ENCODE data around the gene TRHDE.

Gene TRHDE

DNA sequence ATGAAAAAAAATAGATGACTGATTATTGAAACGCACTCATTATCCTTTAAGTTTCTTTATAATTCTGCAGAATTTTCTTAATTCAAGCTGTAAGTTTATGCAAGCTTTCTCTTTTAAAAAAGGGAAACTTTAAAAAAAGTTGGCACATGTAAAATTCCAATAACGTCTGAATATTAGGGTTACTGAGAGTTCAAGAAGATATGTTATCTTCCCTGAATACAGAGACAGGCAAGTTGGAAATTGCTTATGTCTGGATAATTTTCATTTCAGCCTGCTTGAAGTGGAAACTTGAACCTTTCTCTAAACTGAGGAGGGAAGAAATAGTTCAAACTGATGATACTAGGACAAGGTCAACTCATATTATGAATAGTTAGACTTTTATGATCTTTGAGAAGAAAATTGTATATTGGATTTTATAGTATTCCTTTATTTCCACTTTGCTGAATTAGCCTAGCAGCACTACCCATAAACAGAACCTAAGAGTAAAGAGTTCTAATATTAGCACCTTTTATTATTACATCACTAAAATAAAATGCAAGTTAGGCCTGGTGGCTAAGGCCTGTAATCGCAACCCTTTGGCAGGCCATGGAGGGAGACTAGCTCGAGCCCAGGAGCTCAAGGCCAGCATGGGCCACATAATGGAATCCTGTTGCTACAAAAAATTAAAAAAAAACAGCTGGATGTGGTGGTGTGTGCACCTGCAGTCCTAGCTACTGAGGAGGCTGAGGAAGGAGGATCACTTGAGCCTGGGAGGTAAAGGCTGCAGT lies 288.0 kb downstream of the TRHDE start:
- H3K4me3 ChIP-seq (ENCODE audit: low read depth in 1 of 2, low read length in 2 of 2) = no peak overlapping the region
- H3K36me3 ChIP-seq (ENCODE audit: control insufficient read depth in 1 of 2, insufficient read depth in 2 of 2, low read length in 2 of 2) = no peaks in the 10 kb centered on the region
- H3K27ac ChIP-seq (ENCODE audit: low read depth, low read length) = no peak overlapping the region

DNA sequence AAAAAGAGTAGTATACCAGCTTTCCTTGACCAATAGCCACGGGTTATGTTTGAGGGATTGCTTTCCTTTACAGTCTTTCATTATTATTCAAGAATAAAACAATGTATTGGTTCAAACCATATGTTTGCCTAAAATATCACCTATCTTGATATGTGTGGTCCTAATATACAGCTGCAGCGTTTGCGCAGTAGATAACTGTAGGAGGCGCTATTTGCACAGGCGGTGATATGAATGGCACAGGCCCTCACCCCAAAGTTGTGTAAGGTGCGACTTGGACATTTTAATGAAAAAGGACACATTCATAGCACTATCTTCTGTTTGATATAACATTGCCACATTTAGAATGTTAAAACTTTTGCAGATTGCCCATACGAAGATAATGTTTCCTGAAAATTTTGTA lies 298.4 kb downstream of the TRHDE start:
- Histone ChIP-seq H3K9ac (ENCODE audit: low read depth in 1 of 2, low read length in 2 of 2) (no peak overlapping the region), H3K9me3 (ENCODE audit: control insufficient read depth in 1 of 2, low read length in 2 of 2) (no peaks in the 10 kb centered on the region), H3K4me1 (ENCODE audit: control insufficient read depth in 1 of 2, insufficient read depth in 2 of 2, low read length in 2 of 2) (no peaks in the 10 kb centered on the region), H3K4me3 (ENCODE audit: low read depth in 1 of 2, low read length in 2 of 2) (no peak overlapping the region), H3K27ac (ENCODE audit: low read depth, low read length) (no peak overlapping the region), H3K27me3 (ENCODE audit: control insufficient read depth in 1 of 2, insufficient read depth in 2 of 2, low read length in 2 of 2) (no peaks in the 10 kb centered on the region), H3K36me3 (ENCODE audit: control insufficient read depth in 1 of 2, insufficient read depth in 2 of 2, low read length in 2 of 2) (no peaks in the 10 kb centered on the region)

More for the DNA sequence above, 288.0 kb downstream of the TRHDE start:
- H3K27me3 ChIP-seq (ENCODE audit: control insufficient read depth in 1 of 2, insufficient read depth in 2 of 2, low read length in 2 of 2) = no peaks in the 10 kb centered on the region
- no peak overlapping the region for H3K9ac ChIP-seq (ENCODE audit: low read depth in 1 of 2, low read length in 2 of 2)
- H3K4me1 ChIP-seq (ENCODE audit: control insufficient read depth in 1 of 2, insufficient read depth in 2 of 2, low read length in 2 of 2) = no peaks in the 10 kb centered on the region
- H3K9me3 ChIP-seq (ENCODE audit: control insufficient read depth in 1 of 2, low read length in 2 of 2) = no peaks in the 10 kb centered on the region

DNA sequence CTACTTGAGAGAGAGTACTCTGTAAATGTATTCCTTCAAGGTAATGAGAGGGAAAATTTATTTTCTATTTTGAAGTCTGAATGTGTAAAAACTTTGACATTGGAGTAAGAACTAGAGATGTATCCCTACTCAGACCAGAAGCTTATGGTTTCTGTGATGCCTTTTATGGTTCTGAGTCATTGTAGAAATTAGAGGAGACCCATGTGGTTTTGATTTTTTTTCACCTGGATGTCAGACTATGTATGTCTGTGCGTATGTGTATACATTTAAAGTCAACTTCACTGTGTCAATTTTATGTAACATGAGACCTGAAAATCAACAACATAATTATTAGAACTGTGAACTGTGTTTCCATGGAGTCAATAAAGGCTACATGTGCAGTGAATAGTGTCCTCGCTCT lies 302.0 kb downstream of the TRHDE start:
- Histone ChIP-seq H3K27ac (ENCODE audit: low read depth, low read length) (no peak overlapping the region), H3K4me1 (ENCODE audit: control insufficient read depth in 1 of 2, insufficient read depth in 2 of 2, low read length in 2 of 2) (no peaks in the 10 kb centered on the region)

DNA sequence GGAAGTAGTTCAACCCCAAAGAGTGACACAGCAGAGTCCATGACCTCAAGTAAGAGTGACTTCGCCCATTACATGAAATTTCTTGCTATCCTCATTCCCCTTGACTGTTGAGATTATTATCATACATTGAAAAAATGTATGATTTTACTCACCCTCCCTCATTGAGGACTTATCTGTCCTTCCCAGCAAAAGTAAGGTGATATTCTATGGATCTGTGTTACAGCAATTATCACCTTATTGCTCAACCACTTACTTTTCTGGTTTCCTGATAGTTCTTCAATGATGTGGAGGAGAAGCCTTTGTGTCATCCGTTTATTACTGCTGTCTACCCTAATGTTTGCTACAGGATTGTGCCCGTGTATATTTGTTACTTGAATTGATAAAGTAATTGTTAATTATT lies 306.2 kb downstream of the TRHDE start:
- Histone ChIP-seq H3K9ac (ENCODE audit: low read depth in 1 of 2, low read length in 2 of 2) (no peak overlapping the region), H3K27ac (ENCODE audit: low read depth, low read length) (no peak overlapping the region), H3K27me3 (ENCODE audit: control insufficient read depth in 1 of 2, insufficient read depth in 2 of 2, low read length in 2 of 2) (no peaks in the 10 kb centered on the region), H3K36me3 (ENCODE audit: control insufficient read depth in 1 of 2, insufficient read depth in 2 of 2, low read length in 2 of 2) (no peaks in the 10 kb centered on the region), H3K9me3 (ENCODE audit: control insufficient read depth in 1 of 2, low read length in 2 of 2) (no peaks in the 10 kb centered on the region), H3K4me3 (ENCODE audit: low read depth in 1 of 2, low read length in 2 of 2) (no peak overlapping the region), H3K4me1 (ENCODE audit: control insufficient read depth in 1 of 2, insufficient read depth in 2 of 2, low read length in 2 of 2) (no peaks in the 10 kb centered on the region)

More for the DNA sequence above, 302.0 kb downstream of the TRHDE start:
- H3K9me3 ChIP-seq (ENCODE audit: control insufficient read depth in 1 of 2, low read length in 2 of 2) = no peaks in the 10 kb centered on the region
- H3K9ac ChIP-seq (ENCODE audit: low read depth in 1 of 2, low read length in 2 of 2) = no peak overlapping the region
- H3K4me3 ChIP-seq (ENCODE audit: low read depth in 1 of 2, low read length in 2 of 2) = no peak overlapping the region
- H3K36me3 ChIP-seq (ENCODE audit: control insufficient read depth in 1 of 2, insufficient read depth in 2 of 2, low read length in 2 of 2) = no peaks in the 10 kb centered on the region
- H3K27me3 ChIP-seq (ENCODE audit: control insufficient read depth in 1 of 2, insufficient read depth in 2 of 2, low read length in 2 of 2) = no peaks in the 10 kb centered on the region

DNA sequence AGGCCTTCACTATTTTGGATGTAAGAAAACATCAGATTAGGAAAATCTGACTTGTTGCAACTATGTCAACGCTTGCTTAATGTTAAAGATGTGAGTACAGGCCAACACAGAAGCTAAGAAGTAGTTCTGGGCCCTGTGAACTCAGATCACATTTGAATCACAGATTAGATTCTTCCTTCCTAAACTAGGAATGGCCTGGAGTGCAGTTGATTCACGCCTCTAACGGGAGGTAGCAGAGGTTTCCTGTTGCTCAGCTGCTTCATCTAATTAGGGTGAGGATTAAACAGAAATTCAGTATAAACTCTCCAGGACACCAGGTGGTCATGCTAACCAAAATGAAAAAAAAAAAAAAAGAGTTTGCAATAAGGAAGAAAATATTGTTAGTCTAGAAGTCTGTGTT lies 314.3 kb downstream of the TRHDE start:
- Histone ChIP-seq H3K27ac (ENCODE audit: low read depth, low read length) (no peak overlapping the region), H3K36me3 (ENCODE audit: control insufficient read depth in 1 of 2, insufficient read depth in 2 of 2, low read length in 2 of 2) (no peaks in the 10 kb centered on the region), H3K4me1 (ENCODE audit: control insufficient read depth in 1 of 2, insufficient read depth in 2 of 2, low read length in 2 of 2) (no peaks in the 10 kb centered on the region), H3K9ac (ENCODE audit: low read depth in 1 of 2, low read length in 2 of 2) (no peak overlapping the region), H3K4me3 (ENCODE audit: low read depth in 1 of 2, low read length in 2 of 2) (no peak overlapping the region), H3K27me3 (ENCODE audit: control insufficient read depth in 1 of 2, insufficient read depth in 2 of 2, low read length in 2 of 2) (no peaks in the 10 kb centered on the region), H3K9me3 (ENCODE audit: control insufficient read depth in 1 of 2, low read length in 2 of 2) (no peaks in the 10 kb centered on the region)

DNA sequence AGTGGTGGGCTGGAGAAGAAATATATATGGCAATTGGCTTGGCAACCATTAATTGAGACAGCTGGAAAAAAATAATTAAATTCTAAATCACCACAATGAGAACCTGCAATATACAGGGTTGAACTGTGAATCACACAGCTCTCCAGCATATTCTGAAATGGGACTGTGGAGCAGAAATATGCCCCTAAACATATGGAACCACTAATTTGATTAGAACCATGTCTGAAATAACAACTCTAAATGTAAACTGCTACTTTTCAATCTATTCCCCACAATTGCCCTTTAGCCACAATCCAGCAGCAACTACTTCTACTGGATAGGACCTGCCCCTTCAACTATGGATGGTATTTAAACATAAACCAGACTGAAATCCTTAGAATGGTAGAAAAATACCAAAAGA lies 330.4 kb downstream of the TRHDE start:
- H3K27me3 ChIP-seq (ENCODE audit: control insufficient read depth in 1 of 2, insufficient read depth in 2 of 2, low read length in 2 of 2) = no peaks in the 10 kb centered on the region
- peaks cover 0 to 6% of the 10 kb centered on the region in 2 donors for H3K9me3 ChIP-seq (ENCODE audit: control insufficient read depth in 1 of 2, low read length in 2 of 2)
- H3K27ac ChIP-seq (ENCODE audit: low read depth, low read length) = no peak overlapping the region
- H3K4me1 ChIP-seq (ENCODE audit: control insufficient read depth in 1 of 2, insufficient read depth in 2 of 2, low read length in 2 of 2) = no peaks in the 10 kb centered on the region
- no peak overlapping the region for H3K9ac ChIP-seq (ENCODE audit: low read depth in 1 of 2, low read length in 2 of 2)
- no peak overlapping the region for H3K4me3 ChIP-seq (ENCODE audit: low read depth in 1 of 2, low read length in 2 of 2)
- H3K36me3 ChIP-seq (ENCODE audit: control insufficient read depth in 1 of 2, insufficient read depth in 2 of 2, low read length in 2 of 2) = no peaks in the 10 kb centered on the region

DNA sequence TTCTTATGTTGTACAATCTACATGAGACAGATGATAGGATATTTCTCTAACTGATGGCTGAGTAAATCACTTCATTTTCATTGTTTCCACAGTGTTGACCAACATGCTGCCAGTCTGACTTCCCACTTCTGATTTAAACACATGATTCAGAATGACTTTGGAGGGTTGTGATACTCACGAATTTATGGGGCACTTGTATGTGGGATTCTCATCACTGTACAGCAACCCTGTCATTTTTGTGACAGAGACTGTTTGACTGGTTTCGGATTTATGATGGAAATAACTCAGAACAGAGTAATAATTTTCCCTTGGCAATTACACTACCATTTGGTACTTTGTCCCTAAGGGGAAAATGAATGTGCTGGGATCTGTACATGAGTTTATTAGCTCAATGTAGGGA lies 333.8 kb downstream of the TRHDE start:
- H3K4me3 ChIP-seq (ENCODE audit: low read depth in 1 of 2, low read length in 2 of 2) = no peak overlapping the region
- no peaks in the 10 kb centered on the region for H3K36me3 ChIP-seq (ENCODE audit: control insufficient read depth in 1 of 2, insufficient read depth in 2 of 2, low read length in 2 of 2)
- H3K9me3 ChIP-seq (ENCODE audit: control insufficient read depth in 1 of 2, low read length in 2 of 2) = no peaks in the 10 kb centered on the region
- H3K4me1 ChIP-seq (ENCODE audit: control insufficient read depth in 1 of 2, insufficient read depth in 2 of 2, low read length in 2 of 2) = no peaks in the 10 kb centered on the region
- H3K27ac ChIP-seq (ENCODE audit: low read depth, low read length) = no peak overlapping the region
- H3K9ac ChIP-seq (ENCODE audit: low read depth in 1 of 2, low read length in 2 of 2) = no peak overlapping the region
- no peaks in the 10 kb centered on the region for H3K27me3 ChIP-seq (ENCODE audit: control insufficient read depth in 1 of 2, insufficient read depth in 2 of 2, low read length in 2 of 2)

DNA sequence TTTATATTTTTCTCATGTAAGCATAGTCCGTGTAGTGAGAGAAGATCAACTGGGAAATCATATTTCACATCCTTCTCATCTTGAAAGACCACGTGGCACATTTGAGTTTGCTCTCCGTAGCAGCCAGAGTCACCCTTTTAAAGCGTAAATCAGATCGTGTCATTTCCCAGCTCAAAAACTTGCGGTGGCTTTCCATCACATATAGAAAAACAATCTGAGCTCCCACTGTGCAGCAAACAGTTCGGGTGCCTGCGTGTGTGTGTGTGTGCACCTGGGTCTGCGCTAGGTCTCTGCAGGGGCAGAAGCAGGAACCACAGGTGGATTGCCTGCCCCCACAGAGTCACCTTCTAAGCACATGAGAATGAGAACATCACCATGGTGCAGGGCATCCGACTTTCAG lies 338.2 kb downstream of the TRHDE start:
- Histone ChIP-seq H3K36me3 (ENCODE audit: control insufficient read depth in 1 of 2, insufficient read depth in 2 of 2, low read length in 2 of 2) (no peaks in the 10 kb centered on the region), H3K9ac (ENCODE audit: low read depth in 1 of 2, low read length in 2 of 2) (no peak overlapping the region), H3K4me1 (ENCODE audit: control insufficient read depth in 1 of 2, insufficient read depth in 2 of 2, low read length in 2 of 2) (no peaks in the 10 kb centered on the region), H3K27me3 (ENCODE audit: control insufficient read depth in 1 of 2, insufficient read depth in 2 of 2, low read length in 2 of 2) (no peaks in the 10 kb centered on the region), H3K4me3 (ENCODE audit: low read depth in 1 of 2, low read length in 2 of 2) (no peak overlapping the region), H3K9me3 (ENCODE audit: control insufficient read depth in 1 of 2, low read length in 2 of 2) (no peaks in the 10 kb centered on the region), H3K27ac (ENCODE audit: low read depth, low read length) (no peak overlapping the region)

DNA sequence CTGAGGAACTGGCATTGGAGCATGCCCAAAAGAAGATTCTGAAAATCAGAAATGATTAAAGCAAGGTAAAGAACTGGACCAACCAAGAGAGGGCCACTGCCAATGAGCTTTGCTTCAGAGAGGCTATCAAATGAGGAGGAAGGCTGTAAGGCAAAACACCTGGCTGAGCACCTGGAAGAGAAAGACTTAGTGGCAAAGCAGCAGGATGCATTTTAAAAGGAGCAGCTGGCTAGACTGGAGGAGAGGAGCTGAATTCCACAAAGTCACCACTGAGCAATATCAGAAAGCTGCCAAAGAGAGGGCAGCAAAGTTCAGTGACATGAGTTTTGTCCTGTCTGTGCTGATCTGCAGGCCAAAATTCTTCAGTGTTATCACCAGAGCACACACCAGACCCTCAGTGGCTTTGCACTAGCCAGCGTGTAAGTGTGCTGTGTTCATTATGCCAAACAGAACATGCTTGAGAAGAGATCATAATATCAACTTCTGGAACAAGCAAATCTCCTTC lies 338.7 kb downstream of the TRHDE start:
- Histone ChIP-seq H3K4me3 (ENCODE audit: low read depth in 1 of 2, low read length in 2 of 2) (no peak overlapping the region), H3K27me3 (ENCODE audit: control insufficient read depth in 1 of 2, insufficient read depth in 2 of 2, low read length in 2 of 2) (no peaks in the 10 kb centered on the region), H3K9ac (ENCODE audit: low read depth in 1 of 2, low read length in 2 of 2) (no peak overlapping the region), H3K36me3 (ENCODE audit: control insufficient read depth in 1 of 2, insufficient read depth in 2 of 2, low read length in 2 of 2) (no peaks in the 10 kb centered on the region), H3K27ac (ENCODE audit: low read depth, low read length) (no peak overlapping the region), H3K4me1 (ENCODE audit: control insufficient read depth in 1 of 2, insufficient read depth in 2 of 2, low read length in 2 of 2) (no peaks in the 10 kb centered on the region), H3K9me3 (ENCODE audit: control insufficient read depth in 1 of 2, low read length in 2 of 2) (no peaks in the 10 kb centered on the region)

DNA sequence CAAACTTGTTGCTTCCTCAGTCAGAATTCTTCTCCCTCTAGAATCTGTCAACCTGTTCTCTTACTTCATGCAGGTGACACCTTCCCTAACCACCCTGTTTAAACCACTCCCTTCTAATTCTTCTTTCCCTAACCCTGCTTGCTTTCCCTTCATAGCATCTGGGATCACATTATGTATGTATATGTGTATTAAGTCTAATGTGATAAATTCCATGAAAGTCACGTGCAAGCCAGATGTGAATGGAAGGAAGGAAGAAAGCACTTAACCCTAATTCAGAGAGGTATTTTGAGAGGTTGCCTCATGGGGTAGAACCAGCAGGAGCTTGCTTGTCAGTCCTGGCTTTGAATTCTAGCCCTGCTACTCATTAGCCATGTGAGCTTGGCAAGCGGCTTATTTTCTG lies 340.0 kb downstream of the TRHDE start:
- Histone ChIP-seq H3K4me3 (ENCODE audit: low read depth in 1 of 2, low read length in 2 of 2) (no peak overlapping the region), H3K4me1 (ENCODE audit: control insufficient read depth in 1 of 2, insufficient read depth in 2 of 2, low read length in 2 of 2) (no peaks in the 10 kb centered on the region), H3K9me3 (ENCODE audit: control insufficient read depth in 1 of 2, low read length in 2 of 2) (no peaks in the 10 kb centered on the region), H3K27ac (ENCODE audit: low read depth, low read length) (no peak overlapping the region), H3K9ac (ENCODE audit: low read depth in 1 of 2, low read length in 2 of 2) (no peak overlapping the region), H3K36me3 (ENCODE audit: control insufficient read depth in 1 of 2, insufficient read depth in 2 of 2, low read length in 2 of 2) (no peaks in the 10 kb centered on the region), H3K27me3 (ENCODE audit: control insufficient read depth in 1 of 2, insufficient read depth in 2 of 2, low read length in 2 of 2) (no peaks in the 10 kb centered on the region)

All from duodenal mucosa (tissue), 2 donors.